KMS-11 (cell line): ENCODE results near the gene IGLL5.

Experiments used
- H2AFZ ChIP-seq: fragments of 200-600 bp; sonication (generic); 2 replicates; pipeline ENCODE4 v1.6.1; 2016; ENCODE audit warnings: antibody characterized with exemption, mixed run types, low read depth
- H3K27ac ChIP-seq: fragments of 200-600 bp; sonication (generic); 2 replicates; pipeline ENCODE4 v1.6.1; 2016; ENCODE audit warnings: mild to moderate bottlenecking, mixed run types
- H3K27me3 ChIP-seq: fragments of 200-600 bp; sonication (generic); 2 replicates; pipeline ENCODE4 v1.6.1; 2017; ENCODE audit warnings: mild to moderate bottlenecking, low read depth, mixed run types, moderate library complexity; ENCODE audit not compliant: insufficient read depth
- H3K36me3 ChIP-seq: fragments of 200-600 bp; sonication (generic); 2 replicates; pipeline ENCODE4 v1.6.1; 2017; ENCODE audit warnings: mild to moderate bottlenecking, mixed run types; ENCODE audit not compliant: insufficient read depth
- H3K4me1 ChIP-seq: fragments of 200-600 bp; sonication (generic); 2 replicates; pipeline ENCODE4 v1.6.1; 2016; ENCODE audit warnings: mild to moderate bottlenecking, low read depth, mixed run types; ENCODE audit not compliant: poor library complexity, severe bottlenecking
- H3K4me2 ChIP-seq: fragments of 200-600 bp; sonication (generic); 2 replicates; pipeline ENCODE4 v1.7.0; 2016; ENCODE audit warnings: mild to moderate bottlenecking, mixed run types
- H3K4me3 ChIP-seq: fragments of 200-600 bp; sonication (generic); IDR thresholded peaks from 2 replicates; pipeline ENCODE4 v1.6.1; 2017; ENCODE audit warnings: low read depth, low read length, mixed read lengths; ENCODE audit not compliant: insufficient read depth
- H3K79me2 ChIP-seq: fragments of 200-600 bp; sonication (generic); 2 replicates; pipeline ENCODE4 v1.6.1; 2016; ENCODE audit warnings: low read depth, mixed run types; ENCODE audit not compliant: insufficient read depth
- H3K9ac ChIP-seq: fragments of 200-600 bp; sonication (generic); 2 replicates; pipeline ENCODE4 v1.6.1; 2016; ENCODE audit warnings: mild to moderate bottlenecking, mixed run types
- H4K20me1 ChIP-seq: fragments of 200-600 bp; sonication (generic); 2 replicates; pipeline ENCODE4 v1.6.1; 2016; ENCODE audit warnings: mild to moderate bottlenecking, mixed run types; ENCODE audit not compliant: insufficient read depth
- CTCF ChIP-seq: fragments of 200-600 bp; sonication (generic); conservative IDR thresholded peaks from 2 replicates; pipeline ENCODE4 v1.6.1; 2017; ENCODE audit warnings: low read depth, mild to moderate bottlenecking, antibody characterized with exemption, low read length, moderate library complexity, mixed read lengths

IGLL5 gene

GRCh38 chr22:22865311-22866072, 22.1 kb upstream of the IGLL5 start:
- Histone ChIP-seq H3K27ac (peak overlapping the region; percentile 76), H3K4me1 (peaks cover 99% of the 10 kb centered on the region)

GRCh38 chr22:22866381-22867111, 21.1 kb upstream of the IGLL5 start:
- Histone ChIP-seq H3K4me3 (no peak overlapping the region), H3K27ac (peak overlapping the region; percentile 76), H3K27me3 (no peaks in the 10 kb centered on the region), H2AFZ (no peak overlapping the region), H3K79me2 (no peaks in the 10 kb centered on the region), H3K36me3 (no peaks in the 10 kb centered on the region), H3K4me2 (peak overlapping the region; percentile 97), H3K4me1 (peaks cover 99% of the 10 kb centered on the region), H4K20me1 (no peaks in the 10 kb centered on the region), H3K9ac (peak overlapping the region; percentile 9; the same call in 1 of the 2 replicates)
- TF ChIP-seq CTCF, result no peak

More at GRCh38 chr22:22865311-22866072, 22.1 kb upstream of the IGLL5 start:
- Histone ChIP-seq H3K9ac (peak overlapping the region; percentile 8), H3K27me3 (no peaks in the 10 kb centered on the region), H3K36me3 (no peaks in the 10 kb centered on the region), H3K4me2 (peak overlapping the region; percentile 97), H2AFZ (no peak overlapping the region), H3K79me2 (no peaks in the 10 kb centered on the region), H4K20me1 (no peaks in the 10 kb centered on the region), H3K4me3 (no peak overlapping the region)
- no peak for TF ChIP-seq CTCF

- Histone ChIP-seq H3K27ac (peak overlapping the region; percentile 76; the same call in 1 of the 2 replicates), H3K4me3 (no peak overlapping the region), H3K27me3 (no peaks in the 10 kb centered on the region), H4K20me1 (no peaks in the 10 kb centered on the region), H2AFZ (no peak overlapping the region), H3K4me2 (peak overlapping the region; percentile 97; the same call in 1 of the 2 replicates), H3K79me2 (no peaks in the 10 kb centered on the region), H3K4me1 (peaks cover 86% of the 10 kb centered on the region), H3K9ac (no peak overlapping the region), H3K36me3 (no peaks in the 10 kb centered on the region)
- no peak for TF ChIP-seq CTCF
Observed at GRCh38 chr22:22867996-22868715, 19.5 kb upstream of the IGLL5 start.

- H3K36me3 ChIP-seq, result no peaks in the 10 kb centered on the region
- no peak overlapping the region for H2AFZ ChIP-seq
- H3K27ac ChIP-seq, result no peak overlapping the region
- peak; percentile 37; the same call in 1 of the 2 replicates for TF ChIP-seq CTCF
- H3K4me3 ChIP-seq, result no peak overlapping the region
- H4K20me1 ChIP-seq, result no peaks in the 10 kb centered on the region
- peaks cover 65% of the 10 kb centered on the region for H3K4me1 ChIP-seq
- no peaks in the 10 kb centered on the region for H3K79me2 ChIP-seq
- H3K9ac ChIP-seq, result no peak overlapping the region
- peak overlapping the region; percentile 21; the same call in 1 of the 2 replicates for H3K4me2 ChIP-seq
- H3K27me3 ChIP-seq, result no peaks in the 10 kb centered on the region
Observed at GRCh38 chr22:22870577-22871404, 16.8 kb upstream of the IGLL5 start.
